Activated naive CD4-positive, alpha-beta T cell treated with anti-CD3 and anti-CD28 coated beads, Interleukin-2, amount 50 U/mL, for 72 hours (primary cell): ENCODE data around the gene FBXW9. TPM values are rescaled to one million over a fixed set of nuclear protein-coding genes. Genes with fewer than 3 reads are reported as not detected.

Source experiments
- ATAC-seq, 2 donors: fragments of 150-1000 bp; cut with Tn5 transposase; 2 replicates each; pipeline ENCODE4 v1.10.0; 2021; ENCODE audit warnings: mild to moderate bottlenecking in 2 of 2, moderate library complexity in 2 of 2
- DNase-seq, 2 donors: peaks; one replicate each; pipeline ENCODE4 v3.0.0; 2021 to 2022; ENCODE audit warnings: low spot score in 2 of 2
- H3K27ac Mint-ChIP-seq, 2 donors: one replicate each; pipeline ENCODE4 v1.8.0; 2022; ENCODE audit warnings: mild to moderate bottlenecking in 2 of 2, mixed read lengths in 2 of 2
- H3K36me3 Mint-ChIP-seq, 2 donors: one replicate each; pipeline ENCODE4 v1.8.0; 2022; ENCODE audit warnings: mixed read lengths in 2 of 2
- H3K9me3 Mint-ChIP-seq, 2 donors: one replicate each; pipeline ENCODE4 v1.8.0; 2022; ENCODE audit warnings: mixed read lengths in 2 of 2
- total RNA-seq, 2 donors: library from RNA; stranded (reverse); gene quantifications; one replicate each; pipeline ENCODE4 v1.2.3, GENCODE V29; 2022

The FBXW9 gene
- total RNA-seq, 2 donors from 2014 or later = 7.1 to 9.5 TPM

DNA sequence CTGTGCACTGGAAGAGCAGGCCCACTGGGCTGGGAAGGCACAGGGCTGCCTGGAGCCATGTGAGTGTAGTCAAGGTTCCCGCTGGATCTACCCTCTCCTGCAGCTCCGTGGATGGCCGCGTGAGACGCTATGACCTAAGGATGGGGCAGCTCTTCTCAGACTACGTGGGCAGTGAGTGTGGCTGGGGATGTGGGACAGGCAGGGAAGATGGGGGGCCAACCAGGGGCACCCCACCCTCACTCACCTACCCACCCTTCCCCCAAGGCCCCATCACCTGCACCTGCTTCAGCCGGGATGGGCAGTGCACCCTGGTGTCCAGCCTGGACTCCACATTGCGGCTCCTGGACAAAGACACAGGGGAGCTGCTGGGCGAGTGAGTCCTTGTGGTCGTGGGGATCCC is 23.7 kb downstream of the FBXW9 start:
- no peak for ATAC-seq
- Mint-ChIP-seq H3K36me3 (peaks cover 24 to 35% of the 10 kb centered on the region in 2 donors), H3K27ac (no peak overlapping the region), H3K9me3 (no peaks in the 10 kb centered on the region)
- DNase-seq = no peak

GRCh38 chr19:12670159-12670928 is 26.1 kb downstream of the FBXW9 start:
- peaks cover 30 to 34% of the 10 kb centered on the region in 2 donors for H3K36me3 Mint-ChIP-seq
- no peaks in the 10 kb centered on the region for H3K9me3 Mint-ChIP-seq
- DNase-seq = no peak
- peak overlapping the region; percentile 98 to 100 for H3K27ac Mint-ChIP-seq
- ATAC-seq = no peak

GRCh38 chr19:12669270-12670158 is 26.9 kb downstream of the FBXW9 start:
- no peaks in the 10 kb centered on the region for H3K9me3 Mint-ChIP-seq
- peak overlapping the region; percentile 98 to 100 for H3K27ac Mint-ChIP-seq
- peak; percentile 36 to 39 for ATAC-seq
- DNase-seq = peak; percentile 75 to 82
- peaks cover 31 to 34% of the 10 kb centered on the region in 2 donors for H3K36me3 Mint-ChIP-seq

DNA sequence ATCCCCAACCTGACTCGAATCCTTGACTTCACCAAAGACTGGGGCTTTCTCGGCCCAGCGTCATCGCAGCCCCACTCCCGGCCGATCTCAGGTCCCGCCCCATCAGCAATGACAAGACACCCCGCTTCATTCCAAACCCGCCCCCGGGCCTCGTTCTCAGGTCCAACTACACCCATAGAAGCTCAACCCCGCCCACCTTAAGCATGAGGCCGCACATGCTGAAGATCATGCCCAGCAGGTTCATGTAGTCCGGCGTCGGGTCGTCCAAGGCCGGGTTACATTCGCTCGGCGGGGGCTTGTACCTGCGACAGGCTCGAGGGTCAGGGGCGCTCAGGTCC is 27.5 kb downstream of the FBXW9 start:
- Mint-ChIP-seq H3K27ac (peak overlapping the region; percentile 98 to 100), H3K36me3 (peaks cover 34 to 36% of the 10 kb centered on the region in 2 donors)
- peak; percentile 15 to 35 for ATAC-seq

DNA sequence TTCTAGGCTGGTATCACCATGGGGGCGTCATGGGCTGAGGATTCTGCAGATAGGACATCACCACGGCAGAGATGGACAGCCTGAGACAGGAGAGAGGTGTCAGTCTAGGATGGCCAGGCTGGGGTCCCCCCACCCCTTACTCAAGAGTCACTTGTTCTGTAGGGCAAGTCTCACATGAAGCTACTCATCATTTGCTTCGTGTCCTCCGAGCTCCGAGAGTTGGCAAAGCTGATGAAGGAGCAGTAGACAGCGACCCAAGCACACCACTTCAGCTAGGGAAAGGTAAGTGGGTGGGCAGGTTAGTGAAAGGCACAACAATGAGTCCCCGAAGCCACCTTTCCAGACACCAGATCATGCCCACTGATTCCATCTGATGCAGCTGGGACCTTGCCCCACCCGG is 28.1 kb downstream of the FBXW9 start:
- peaks cover 34 to 36% of the 10 kb centered on the region in 2 donors for H3K36me3 Mint-ChIP-seq
- H3K27ac Mint-ChIP-seq = peak overlapping the region; percentile 98 to 100
- no peak for ATAC-seq
- H3K9me3 Mint-ChIP-seq = no peaks in the 10 kb centered on the region
- DNase-seq = no peak

More for the DNA sequence above, 27.5 kb downstream of the FBXW9 start:
- DNase-seq = peak in 1 of 2 donors; percentile 70
- H3K9me3 Mint-ChIP-seq = no peaks in the 10 kb centered on the region

DNA sequence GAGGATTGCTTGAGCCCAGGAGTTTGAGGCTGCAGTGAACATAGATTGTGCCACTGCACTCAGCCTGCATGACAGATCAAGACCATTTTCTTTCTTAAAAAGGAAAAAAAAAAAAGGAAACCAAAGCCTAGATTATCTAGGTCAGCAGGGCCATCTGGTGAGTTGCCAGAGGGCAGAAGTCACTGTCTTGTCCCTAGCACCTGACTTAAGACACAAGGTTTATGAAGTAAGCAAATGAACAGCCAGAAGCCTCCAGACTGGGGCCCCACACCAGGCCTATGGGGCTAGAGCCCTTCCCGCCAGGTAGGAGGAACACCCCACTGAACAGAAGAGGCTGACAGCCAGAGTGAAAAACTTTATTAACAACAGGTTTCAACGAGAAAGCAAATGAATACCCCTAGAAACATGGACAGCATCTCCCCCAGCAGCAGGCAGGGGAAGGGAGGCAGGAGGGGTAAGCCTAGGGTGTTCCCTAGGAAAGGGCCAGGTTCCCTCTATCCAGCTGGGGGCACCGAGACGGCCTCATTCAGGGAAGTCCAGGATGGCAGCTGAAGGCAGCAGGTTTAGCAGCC is 28.6 kb downstream of the FBXW9 start:
- no peak for ATAC-seq
- H3K9me3 Mint-ChIP-seq = no peaks in the 10 kb centered on the region

DNA sequence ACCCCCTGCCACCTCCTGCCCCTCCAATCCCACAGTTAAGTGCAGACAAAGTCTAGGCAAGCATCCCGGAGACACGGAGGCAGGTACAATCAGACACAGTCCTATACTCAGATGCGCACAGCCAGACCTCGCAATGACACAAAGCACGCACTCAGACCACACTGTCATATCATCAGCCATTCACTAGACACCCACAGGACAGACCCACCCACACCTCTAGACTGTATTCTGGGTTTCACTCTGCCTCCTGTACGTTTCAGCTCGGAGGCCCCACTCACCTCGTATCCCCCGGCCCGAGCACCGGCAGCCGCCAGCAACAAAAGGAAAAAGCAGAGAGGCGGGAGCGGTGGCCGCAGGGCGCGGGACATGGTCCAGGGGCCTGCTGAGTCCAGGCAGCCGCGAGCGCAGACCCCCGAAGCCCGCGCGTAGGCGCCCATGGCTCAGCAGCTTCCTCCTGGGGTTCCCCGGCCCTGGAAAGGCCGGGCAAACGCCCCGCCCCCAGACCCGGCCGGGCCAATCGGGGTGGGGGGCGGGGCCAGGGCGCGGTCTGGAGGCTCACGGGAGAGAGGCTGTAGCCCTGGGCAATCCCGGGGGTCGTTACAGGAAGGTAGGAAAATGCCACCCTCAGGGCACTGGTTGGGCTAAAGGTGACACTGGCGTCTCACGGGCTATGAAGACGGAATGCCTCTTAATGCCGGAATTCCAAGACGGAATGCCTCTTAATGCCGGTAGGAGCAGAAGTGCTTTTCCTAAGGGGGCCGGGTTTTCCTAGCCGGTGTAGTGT is 30.0 kb downstream of the FBXW9 start, which contains the start of the genes MAN2B1 and WDR83:
Gene MAN2B1 (minus strand): TSS at position 478 of the 784 bp plus-strand sequence. CDS start 41 bp downstream, at position 437.
Gene WDR83 (plus strand): TSS at position 543 of the 784 bp plus-strand sequence. CDS start 2,984 bp downstream, outside the sequence.
- ATAC-seq = peak; percentile 78

More for the DNA sequence above, 28.6 kb downstream of the FBXW9 start:
- Mint-ChIP-seq H3K36me3 (peaks cover 34 to 36% of the 10 kb centered on the region in 2 donors), H3K27ac (peak overlapping the region; percentile 60 to 92)
- DNase-seq = no peak

DNA sequence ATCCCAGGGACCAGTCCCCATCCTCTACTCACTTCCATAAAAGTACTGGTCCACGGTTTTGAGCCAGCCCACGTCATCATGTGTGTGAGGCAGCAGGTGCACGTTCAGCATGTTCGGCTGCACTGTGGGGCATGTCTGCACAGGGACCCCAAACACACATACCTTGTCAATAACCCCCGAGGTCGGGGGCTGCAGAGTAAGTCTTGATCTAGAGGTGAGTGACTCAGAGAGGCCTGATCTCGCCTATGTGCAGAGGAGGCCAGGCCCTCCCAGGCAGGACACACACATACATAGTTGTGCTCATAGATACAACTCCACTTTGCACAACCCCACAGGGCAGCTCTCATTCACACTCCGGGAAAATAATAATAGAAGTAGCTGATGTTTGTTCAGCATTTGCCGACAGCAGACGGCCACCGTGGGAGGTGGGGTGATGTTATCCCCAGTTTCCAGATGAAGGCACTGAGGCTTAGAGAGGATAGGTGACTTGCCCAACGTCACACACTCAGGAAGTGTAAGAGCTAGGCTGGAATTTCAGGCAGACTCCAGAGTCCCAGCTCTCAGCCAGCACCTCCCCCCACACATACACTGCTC is 30.7 kb downstream of the FBXW9 start:
- no peaks in the 10 kb centered on the region for H3K9me3 Mint-ChIP-seq
- H3K36me3 Mint-ChIP-seq = peaks cover 34 to 36% of the 10 kb centered on the region in 2 donors

More for the DNA sequence above, 30.0 kb downstream of the FBXW9 start, which contains the start of the genes MAN2B1 and WDR83:
- H3K27ac Mint-ChIP-seq = peak within 1 kb of the TSS; percentile 92 to 96
- no peaks in the 10 kb centered on the region for H3K9me3 Mint-ChIP-seq
- peaks cover 34 to 36% of the 10 kb centered on the region in 2 donors for H3K36me3 Mint-ChIP-seq
- DNase-seq = peak; percentile 81 to 85

GRCh38 chr19:12665281-12665573 is 31.2 kb downstream of the FBXW9 start:
- H3K27ac Mint-ChIP-seq = peak overlapping the region; percentile 92 to 96
- no peaks in the 10 kb centered on the region for H3K9me3 Mint-ChIP-seq
- ATAC-seq = peak; percentile 28 to 36
- DNase-seq = peak in 1 of 2 donors; percentile 57
- peaks cover 30 to 36% of the 10 kb centered on the region in 2 donors for H3K36me3 Mint-ChIP-seq

More for the DNA sequence above, 30.7 kb downstream of the FBXW9 start:
- DNase-seq (no peak), ATAC-seq (peak; percentile 14 to 28)
- peak overlapping the region; percentile 92 to 96 for H3K27ac Mint-ChIP-seq

GRCh38 chr19:12664406-12665280 is 31.8 kb downstream of the FBXW9 start:
- ATAC-seq (no peak), DNase-seq (no peak)
- Mint-ChIP-seq H3K9me3 (no peaks in the 10 kb centered on the region), H3K27ac (peak overlapping the region; percentile 92 to 96), H3K36me3 (peaks cover 30% of the 10 kb centered on the region in 2 donors)

- DNase-seq (no peak), ATAC-seq (no peak)
- Mint-ChIP-seq H3K9me3 (no peaks in the 10 kb centered on the region), H3K27ac (no peak overlapping the region), H3K36me3 (peaks cover 20 to 27% of the 10 kb centered on the region in 2 donors)
Observed at GRCh38 chr19:12660980-12661379, 35.5 kb downstream of the FBXW9 start.

DNA sequence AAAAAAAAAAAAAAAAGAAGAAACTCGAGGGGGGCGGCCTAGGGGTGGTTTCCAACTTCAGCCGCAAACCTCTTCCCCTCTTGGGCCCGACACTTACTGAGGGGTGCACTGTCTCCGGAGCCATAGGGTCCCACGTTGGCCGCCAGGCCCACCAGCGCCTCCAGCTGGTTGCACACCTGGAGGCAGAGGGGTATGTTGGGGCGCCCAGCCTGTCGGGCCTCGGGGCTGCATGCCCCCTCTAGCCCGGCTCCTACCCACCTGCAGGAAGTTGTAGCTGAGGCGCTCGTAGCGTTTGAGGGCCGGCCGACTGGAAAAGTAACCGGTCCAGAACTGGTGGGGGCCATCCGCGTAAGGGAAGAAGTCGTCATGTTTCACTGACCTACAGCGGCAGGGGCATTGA is 38.5 kb downstream of the FBXW9 start:
- no peak for ATAC-seq
- no peaks in the 10 kb centered on the region for H3K9me3 Mint-ChIP-seq
- H3K36me3 Mint-ChIP-seq = peaks cover 24 to 25% of the 10 kb centered on the region in 2 donors
- DNase-seq = no peak
- no peak overlapping the region for H3K27ac Mint-ChIP-seq

GRCh38 chr19:12656899-12657571 is 39.4 kb downstream of the FBXW9 start:
- no peak overlapping the region for H3K27ac Mint-ChIP-seq
- no peaks in the 10 kb centered on the region for H3K9me3 Mint-ChIP-seq
- DNase-seq = peak in 1 of 2 donors; percentile 42
- ATAC-seq = peak in 1 of 2 donors; percentile 56
- peaks cover 24 to 25% of the 10 kb centered on the region in 2 donors for H3K36me3 Mint-ChIP-seq

DNA sequence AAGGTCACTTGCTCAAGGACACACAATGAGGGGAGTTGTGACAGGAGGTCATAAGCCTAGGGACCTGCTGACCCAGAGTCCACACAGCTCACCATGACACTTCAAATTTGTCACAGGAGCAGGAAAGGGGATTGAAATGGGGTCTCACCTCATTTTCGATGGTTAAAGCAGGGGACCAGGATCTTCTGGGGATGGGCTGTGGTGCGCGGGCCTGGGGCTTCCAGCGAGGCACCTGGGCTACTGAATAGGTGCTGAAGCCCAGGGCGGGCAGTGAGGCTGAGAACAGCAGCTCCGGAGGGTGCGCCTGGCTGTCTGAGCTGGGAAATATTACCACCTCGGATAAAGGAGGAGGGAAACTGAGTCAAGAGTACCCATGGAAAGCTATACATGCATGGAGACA is 40.9 kb downstream of the FBXW9 start:
- peak overlapping the region in 1 of 2 donors; percentile 6 for H3K27ac Mint-ChIP-seq
- H3K36me3 Mint-ChIP-seq = peaks cover 24 to 31% of the 10 kb centered on the region in 2 donors
- no peak for ATAC-seq
- no peaks in the 10 kb centered on the region for H3K9me3 Mint-ChIP-seq
- DNase-seq = no peak
